GM12875 (cell line): ENCODE measurements around the gene ARHGEF1.
"Not testable (repeated sequence)": the region's sequence is repeated elsewhere in the genome, so short reads cannot be mapped to it uniquely, and the experiment has no call there.

Source experiments
- H3K4me3 ChIP-seq: one replicate; pipeline ENCODE4 v1.5.1; 2011; ENCODE audit warnings: low read depth, low read length, control low read depth
- CTCF ChIP-seq: IDR thresholded peaks from 2 replicates; pipeline ENCODE4 v1.5.1; 2011; ENCODE audit warnings: low read depth, mild to moderate bottlenecking, control low read depth, inconsistent platforms, low read length, moderate library complexity, borderline replicate concordance; ENCODE audit not compliant: insufficient read depth

Gene ARHGEF1

DNA sequence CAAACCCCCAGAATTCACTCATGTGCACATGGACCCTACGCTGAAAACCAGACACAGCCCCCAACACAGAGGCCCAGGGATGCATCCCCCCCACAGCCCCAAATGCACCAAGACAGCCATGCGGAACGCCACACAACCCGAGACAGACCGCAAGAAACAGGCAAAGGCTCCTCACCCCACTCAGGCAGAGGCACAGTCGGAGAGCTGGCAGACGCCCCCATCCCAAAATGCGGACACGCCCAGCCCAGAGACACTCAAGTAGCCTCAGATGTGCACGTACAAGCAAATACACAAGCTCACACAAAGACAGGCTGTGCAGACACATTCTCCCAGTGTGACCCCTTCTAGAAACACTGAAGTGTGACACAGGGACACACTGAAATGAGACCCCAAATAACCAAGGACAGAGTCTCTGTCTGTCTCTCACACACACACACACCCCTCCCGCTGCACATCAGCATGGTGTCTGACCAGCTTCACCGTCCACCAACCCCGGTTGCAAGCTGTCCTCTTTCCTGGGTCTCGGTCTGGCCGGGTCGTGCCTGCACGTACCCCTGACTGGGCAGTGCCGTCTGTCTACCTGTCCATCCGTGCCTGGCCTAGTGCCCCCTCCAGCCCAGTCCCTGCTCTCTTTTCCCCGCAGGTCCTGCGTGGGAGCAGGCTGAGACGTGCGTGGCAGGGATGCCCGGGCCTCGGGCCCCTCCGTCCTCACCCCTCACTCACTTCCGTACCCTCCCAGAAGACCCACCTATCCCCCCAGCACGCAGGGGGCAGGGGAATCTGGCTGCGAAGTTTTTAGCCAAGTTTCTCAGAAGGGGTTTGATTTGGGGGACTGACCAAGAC is 29.1 kb downstream of the ARHGEF1 start:
- TF ChIP-seq CTCF = no peak
- no peak overlapping the region for H3K4me3 ChIP-seq

DNA sequence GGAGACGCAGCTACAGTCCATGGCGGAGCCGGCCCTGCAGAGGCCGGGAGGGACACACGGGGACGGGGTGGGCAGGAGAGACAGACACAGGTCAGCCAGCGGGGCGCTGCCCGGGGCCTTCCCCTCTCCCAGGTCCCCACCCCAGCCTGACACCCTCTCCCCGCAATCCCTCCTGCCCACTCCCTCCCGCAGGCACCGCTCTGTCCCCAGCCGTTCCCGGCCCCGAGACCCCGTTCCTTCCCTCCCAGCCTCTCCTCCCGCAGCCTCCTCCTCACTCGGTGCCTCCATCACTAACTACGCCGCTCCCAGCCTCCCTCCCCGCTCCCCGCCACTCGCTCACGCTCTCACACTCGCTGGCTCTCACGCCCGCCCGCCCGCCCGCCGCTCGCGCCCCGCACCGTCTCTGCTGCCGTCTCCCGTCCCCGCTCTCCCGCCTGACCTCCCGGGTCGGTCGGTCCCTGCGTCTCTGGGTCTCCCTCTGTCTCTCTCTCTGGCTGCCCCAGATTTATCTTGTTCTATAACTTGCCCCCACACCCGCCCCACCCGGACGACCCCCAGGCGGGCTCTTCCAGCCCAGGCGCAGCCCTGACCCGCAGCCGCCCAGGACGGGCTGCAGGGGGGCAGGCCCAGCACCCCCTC is 30.0 kb downstream of the ARHGEF1 start:
- no peak for TF ChIP-seq CTCF
- no peak overlapping the region for H3K4me3 ChIP-seq

GRCh38 chr19:41913538-41914423 is 30.8 kb downstream of the ARHGEF1 start:
- no peak for TF ChIP-seq CTCF
- H3K4me3 ChIP-seq = no peak overlapping the region

- not testable (repeated sequence) for H3K4me3 ChIP-seq
These were observed 31.4 kb downstream of the ARHGEF1 start for GRCh38 chr19:41914424-41914834.

DNA sequence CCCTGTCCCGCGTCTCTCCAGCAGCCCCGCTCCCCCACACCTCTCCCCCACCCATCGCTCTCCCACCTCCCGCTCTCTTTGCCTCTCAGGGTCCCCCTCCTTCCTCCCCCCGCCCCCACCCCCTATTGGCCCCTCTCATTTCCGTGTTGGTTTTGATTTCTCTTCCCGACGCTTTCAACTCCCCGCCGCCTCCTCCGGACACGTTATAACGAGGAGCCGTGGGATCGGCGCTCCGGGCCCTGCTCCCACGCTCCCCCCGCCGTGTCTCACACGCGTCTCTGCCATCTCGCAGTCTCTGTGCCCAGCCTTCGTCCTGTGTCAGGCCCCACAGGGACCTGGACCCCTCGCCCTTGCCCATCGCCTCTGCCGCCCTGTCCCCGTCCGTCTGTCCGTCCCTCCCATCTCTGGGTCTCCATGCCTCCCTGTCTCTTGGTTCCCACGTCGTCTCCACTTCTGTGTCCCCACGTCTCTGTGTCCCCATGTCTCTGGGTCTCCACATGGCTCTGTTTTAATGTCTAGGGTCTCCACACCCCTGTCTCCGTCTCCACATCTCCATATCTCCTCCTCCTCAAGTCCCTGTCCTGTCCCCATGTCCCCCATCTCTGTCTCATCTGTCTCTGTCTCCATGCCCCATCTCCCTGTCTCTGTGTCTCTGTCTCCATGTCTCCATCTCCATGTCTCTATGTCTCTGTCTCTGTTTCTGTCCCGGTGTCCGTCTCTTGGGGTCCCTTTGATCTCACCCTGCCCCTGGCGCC is 32.2 kb downstream of the ARHGEF1 start:
- H3K4me3 ChIP-seq = no peak overlapping the region
- no peak for TF ChIP-seq CTCF

DNA sequence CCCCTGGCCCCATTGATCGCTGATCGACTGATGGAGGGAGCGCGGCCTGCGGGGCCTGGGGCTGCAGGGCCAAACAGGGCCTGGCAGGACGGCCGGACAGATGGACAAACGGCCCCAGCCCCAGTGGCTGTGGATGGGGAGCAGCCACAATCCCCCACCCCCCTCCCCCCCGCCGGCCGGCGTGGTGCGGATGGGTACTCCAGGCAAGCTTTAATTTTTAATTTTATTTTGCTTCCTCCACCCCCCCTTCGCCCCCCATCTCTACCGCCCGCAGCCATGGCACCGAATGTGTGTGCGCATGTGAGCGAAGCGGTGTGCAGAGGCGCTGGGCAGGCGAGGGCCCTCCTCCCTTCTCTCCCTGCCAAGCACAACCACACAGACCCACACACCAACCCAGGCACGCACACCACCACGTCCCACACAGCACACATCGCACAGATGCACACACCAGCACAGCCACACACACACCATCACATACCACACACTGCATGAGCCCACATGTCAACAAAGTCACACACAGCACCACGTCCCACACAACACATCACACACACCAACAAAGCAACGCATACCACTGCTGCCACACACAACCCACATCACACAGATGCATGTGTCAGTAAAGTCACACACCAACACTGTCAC is 32.9 kb downstream of the ARHGEF1 start:
- no peak for TF ChIP-seq CTCF
- no peak overlapping the region for H3K4me3 ChIP-seq
